ENCODE measurements around the gene DPP7.

DNA sequence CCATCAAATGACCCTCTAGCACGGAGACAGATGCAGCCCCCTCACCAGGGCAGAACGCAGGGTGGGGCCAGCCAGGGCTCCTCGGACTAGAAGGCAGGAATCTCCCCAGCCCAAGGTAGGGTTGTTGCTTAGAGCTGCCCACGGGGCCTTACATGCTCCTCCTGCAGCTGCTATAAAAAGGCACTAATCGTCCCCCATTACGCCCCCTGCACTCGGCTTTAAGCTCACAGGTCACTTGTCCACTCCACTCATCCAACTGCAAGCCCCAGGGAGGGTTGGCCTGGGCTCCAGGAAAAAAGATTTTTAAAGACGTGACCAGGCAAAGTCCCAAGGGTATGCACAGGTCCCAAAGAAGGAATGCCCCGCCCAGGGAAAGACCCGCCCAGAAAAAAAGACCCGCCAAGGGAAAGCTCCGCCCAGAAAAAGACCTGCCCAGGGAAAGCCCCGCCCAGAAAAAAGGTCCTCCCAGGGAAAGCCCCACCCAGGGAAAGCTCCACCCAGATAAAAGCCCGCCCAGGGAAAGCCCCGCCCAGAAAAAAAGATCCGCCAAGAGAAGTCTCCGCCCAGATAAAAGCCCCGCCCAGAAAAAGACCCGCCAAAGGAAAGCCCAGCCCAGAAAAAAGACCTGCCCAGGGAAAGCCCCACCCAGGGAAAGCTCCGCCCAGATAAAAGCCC, 35.5 kb upstream of the DPP7 start:
- TF ChIP-seq RAD21 (IDR thresholded peaks at IDR 0.05; ENCODE audit: low read length) (no peak), POLR2A (IDR thresholded peaks at IDR 0.05; ENCODE audit: low read depth, low read length) (no peak), NFE2L2 (IDR thresholded peaks at IDR 0.05; ENCODE audit: low read depth, low read length) (no peak), CHD1 (IDR thresholded peaks at IDR 0.05; ENCODE audit: low read depth, low read length) (no peak), BHLHE40 (IDR thresholded peaks at IDR 0.05; ENCODE audit: low read depth, low read length) (no peak), RCOR1 (IDR thresholded peaks at IDR 0.05; ENCODE audit: insufficient replicate concordance, low read length) (no peak), MAFK (IDR thresholded peaks at IDR 0.05; ENCODE audit: low read depth, low read length) (no peak), FOS (IDR thresholded peaks at IDR 0.05; ENCODE audit: low read depth, low read length) (no peak), SMC3 (IDR thresholded peaks at IDR 0.05; ENCODE audit: low read depth, low read length) (no peak)
- TF ChIP-seq, protein P1, sequence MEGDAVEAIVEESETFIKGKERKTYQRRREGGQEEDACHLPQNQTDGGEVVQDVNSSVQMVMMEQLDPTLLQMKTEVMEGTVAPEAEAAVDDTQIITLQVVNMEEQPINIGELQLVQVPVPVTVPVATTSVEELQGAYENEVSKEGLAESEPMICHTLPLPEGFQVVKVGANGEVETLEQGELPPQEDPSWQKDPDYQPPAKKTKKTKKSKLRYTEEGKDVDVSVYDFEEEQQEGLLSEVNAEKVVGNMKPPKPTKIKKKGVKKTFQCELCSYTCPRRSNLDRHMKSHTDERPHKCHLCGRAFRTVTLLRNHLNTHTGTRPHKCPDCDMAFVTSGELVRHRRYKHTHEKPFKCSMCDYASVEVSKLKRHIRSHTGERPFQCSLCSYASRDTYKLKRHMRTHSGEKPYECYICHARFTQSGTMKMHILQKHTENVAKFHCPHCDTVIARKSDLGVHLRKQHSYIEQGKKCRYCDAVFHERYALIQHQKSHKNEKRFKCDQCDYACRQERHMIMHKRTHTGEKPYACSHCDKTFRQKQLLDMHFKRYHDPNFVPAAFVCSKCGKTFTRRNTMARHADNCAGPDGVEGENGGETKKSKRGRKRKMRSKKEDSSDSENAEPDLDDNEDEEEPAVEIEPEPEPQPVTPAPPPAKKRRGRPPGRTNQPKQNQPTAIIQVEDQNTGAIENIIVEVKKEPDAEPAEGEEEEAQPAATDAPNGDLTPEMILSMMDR (conservative IDR thresholded peaks at IDR 0.05; ENCODE audit: low read depth, low read length) = no peak
- TF ChIP-seq, protein P2, sequence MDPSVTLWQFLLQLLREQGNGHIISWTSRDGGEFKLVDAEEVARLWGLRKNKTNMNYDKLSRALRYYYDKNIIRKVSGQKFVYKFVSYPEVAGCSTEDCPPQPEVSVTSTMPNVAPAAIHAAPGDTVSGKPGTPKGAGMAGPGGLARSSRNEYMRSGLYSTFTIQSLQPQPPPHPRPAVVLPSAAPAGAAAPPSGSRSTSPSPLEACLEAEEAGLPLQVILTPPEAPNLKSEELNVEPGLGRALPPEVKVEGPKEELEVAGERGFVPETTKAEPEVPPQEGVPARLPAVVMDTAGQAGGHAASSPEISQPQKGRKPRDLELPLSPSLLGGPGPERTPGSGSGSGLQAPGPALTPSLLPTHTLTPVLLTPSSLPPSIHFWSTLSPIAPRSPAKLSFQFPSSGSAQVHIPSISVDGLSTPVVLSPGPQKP (IDR thresholded peaks at IDR 0.05; ENCODE audit: borderline replicate concordance, low read depth, low read length) = no peak
- TF ChIP-seq, protein P3, sequence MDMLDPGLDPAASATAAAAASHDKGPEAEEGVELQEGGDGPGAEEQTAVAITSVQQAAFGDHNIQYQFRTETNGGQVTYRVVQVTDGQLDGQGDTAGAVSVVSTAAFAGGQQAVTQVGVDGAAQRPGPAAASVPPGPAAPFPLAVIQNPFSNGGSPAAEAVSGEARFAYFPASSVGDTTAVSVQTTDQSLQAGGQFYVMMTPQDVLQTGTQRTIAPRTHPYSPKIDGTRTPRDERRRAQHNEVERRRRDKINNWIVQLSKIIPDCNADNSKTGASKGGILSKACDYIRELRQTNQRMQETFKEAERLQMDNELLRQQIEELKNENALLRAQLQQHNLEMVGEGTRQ (IDR thresholded peaks at IDR 0.05; ENCODE audit: low read depth, low read length) = no peak

Measured in IMR-90 (cell line).